Measurements from ENCODE around the gene NOTUM.

The NOTUM gene

DNA sequence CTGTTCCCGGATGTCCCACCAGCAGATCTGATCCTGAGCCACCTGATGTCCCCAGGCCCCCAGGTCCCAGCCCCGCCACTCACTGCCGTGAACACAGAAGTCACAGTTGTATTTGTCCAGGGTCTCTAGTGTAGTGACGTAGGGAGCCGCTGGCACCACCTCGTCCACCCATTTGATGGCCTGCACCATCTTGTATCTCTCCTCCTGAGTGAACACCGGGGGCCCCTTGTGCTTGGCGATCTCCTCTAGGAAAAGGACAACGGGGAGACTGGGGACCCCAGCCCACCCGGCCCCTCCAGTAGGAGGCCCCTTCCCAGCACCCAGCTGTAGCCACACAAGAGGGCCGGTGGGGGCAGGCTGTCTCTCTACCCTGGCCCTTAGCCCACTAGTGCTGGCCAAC lies 52.2 kb downstream of the NOTUM start:
- no peak for DNase-seq

DNA sequence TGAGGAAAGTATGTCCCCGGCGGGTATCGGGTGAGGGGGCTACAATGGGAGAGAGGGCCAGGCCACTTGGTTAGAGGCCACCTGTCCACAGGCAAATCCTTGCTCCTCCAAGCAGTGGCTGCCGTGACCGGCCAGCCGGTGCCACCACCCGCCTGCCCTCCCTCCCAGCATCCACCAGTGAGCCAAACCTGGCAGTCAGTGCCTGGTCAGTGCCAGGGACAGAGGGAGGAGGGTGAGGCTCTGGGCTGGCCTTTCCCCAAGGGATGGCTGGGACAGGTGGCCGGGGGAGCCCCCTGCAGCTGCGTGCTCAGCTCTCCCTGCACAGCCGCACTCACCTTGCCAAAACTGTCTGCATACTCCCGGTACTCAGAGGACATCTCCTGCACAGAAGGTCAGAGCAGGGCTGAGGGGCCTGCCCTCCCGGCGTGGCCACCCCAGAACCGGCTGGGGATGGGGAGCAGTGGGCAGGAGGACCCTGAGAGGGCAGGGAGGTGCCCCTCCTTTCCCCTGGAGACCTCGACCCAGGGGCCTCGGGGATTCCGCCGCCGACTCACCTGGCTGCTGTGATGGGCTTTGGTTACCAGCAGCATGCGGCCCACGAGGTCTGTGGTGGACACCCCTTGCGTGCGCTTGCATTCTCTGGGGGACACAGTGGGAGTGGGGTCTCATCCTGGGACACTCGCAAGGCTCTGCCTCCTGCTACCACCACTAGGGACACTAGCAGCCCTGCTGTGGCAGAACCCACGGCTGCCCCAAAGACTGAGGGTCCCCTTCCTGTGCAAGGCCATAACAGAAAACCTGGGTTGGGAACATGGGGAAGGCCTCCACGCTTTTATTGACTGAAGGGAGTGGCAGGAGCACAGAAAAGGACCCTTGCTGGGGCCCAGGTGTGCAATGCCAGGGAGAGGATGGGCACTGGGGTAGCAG lies 53.5 kb downstream of the NOTUM start:
- DNase-seq, result no peak

DNA sequence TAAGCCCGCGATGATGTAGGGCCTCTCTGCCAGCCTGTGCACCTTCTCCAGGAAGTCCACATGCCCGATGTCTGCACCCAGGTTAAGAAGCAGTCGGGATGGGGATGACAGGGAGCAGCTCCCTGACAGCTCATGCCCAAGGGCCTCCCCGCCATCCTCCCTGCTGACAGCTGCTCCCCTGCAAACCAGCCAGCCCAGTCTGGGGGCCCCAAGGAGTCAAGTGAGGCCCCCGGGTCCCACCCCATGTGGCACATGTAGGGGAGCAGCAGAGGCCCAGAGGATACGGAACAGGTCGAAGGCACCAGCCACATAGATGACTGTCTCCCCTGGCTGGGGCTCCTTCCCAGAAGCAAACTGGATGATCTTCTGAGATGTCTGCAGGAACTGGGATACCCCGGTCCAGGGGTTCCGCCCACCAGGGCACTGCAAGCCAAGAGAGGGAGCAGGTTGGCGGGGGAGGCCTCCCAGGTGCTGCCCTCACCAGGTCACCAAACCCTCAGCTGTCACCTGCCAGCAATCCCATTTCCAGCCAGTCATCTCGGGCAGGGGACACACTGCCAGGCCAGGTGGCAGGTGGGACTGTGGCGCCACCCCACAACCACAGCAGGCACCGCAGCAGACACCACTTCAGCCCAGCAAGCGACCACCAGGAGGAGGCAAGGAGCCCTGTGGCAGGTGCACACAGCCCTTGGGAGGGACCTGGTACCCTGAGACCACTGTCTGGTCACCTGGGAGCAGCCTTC lies 54.3 kb downstream of the NOTUM start:
- no peak for DNase-seq

DNA sequence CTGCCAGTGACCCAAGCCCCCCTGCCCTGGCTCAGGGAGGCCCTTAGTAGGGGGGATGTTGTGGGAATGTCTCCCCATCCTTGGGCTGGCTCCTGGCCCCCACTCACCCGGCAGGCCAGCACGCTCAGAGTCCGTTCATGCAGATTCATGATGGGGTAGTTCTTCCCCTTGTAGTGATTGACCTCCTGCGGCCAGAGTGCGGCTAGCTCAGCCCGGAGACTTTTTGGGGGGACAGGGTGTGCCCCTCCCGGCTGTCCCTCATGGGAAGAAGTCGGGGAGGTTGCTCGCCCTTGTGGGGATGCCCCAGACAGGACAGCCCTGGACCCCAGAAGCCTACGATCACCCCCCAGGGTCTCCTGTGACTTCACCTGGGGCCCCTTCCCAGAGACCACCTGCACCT lies 55.0 kb downstream of the NOTUM start:
- no peak for DNase-seq

DNA sequence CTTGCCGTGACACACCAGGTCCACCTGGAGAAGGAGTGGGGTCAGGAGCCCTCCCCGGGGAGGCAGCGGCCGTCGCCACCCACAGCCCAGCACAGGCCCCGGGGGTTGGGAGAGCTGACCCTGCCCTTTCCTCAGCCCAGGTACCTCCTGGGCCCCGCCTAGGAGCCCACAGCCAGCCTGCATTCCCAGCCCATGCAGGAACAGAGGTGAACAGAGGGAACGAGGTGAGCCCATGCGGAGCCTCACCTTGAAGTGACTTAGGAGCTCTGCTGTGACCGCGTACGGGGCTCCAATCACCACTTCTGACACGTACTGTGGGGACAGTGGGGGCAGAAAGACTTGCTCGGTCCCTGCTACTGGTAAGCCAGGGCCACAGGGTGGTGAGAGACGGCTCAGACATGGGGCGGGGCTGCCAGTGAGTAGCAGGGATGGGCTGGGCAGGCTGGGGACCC lies 55.5 kb downstream of the NOTUM start:
- DNase-seq, result no peak

DNA sequence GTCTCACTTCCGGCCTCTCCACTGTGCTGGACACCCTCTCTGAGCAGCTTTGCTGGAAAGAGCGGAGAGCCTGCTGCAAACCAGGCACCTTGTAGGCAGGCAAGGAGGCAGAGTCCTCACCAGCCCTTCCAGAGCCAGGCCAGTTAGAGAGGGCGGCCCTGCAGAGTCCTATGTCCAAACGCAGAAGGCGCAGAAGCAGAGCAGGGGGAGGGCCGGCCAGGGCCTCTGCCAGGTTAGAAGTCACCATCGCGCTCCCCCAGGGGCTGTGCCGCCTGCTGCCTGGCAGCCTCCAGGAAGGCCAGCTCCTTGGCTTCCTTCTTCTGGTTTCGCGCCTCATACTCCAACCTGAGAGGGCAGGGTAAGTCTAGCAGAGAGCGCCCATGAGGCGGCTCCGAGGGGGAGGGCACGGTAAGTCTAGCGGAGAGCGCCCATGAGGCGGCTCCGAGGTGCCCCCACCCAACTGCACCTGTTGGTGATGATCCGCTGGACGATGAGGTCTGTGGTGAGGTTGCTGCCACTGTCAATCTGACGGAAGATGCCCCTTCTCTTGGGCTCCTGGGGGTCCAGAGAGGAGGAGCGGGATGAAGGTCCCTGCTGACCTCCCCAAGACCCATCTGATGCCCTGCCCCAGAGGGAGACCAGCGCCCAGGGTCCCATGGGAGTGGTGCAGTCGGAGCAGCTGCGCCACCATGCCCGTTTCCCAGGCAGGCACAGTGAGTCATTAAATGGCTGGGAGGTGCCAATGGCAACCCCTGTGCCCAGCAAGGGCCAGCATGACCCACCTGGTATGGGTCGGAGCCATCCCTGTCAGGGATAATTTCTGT lies 56.2 kb downstream of the NOTUM start:
- DNase-seq, result no peak

DNA sequence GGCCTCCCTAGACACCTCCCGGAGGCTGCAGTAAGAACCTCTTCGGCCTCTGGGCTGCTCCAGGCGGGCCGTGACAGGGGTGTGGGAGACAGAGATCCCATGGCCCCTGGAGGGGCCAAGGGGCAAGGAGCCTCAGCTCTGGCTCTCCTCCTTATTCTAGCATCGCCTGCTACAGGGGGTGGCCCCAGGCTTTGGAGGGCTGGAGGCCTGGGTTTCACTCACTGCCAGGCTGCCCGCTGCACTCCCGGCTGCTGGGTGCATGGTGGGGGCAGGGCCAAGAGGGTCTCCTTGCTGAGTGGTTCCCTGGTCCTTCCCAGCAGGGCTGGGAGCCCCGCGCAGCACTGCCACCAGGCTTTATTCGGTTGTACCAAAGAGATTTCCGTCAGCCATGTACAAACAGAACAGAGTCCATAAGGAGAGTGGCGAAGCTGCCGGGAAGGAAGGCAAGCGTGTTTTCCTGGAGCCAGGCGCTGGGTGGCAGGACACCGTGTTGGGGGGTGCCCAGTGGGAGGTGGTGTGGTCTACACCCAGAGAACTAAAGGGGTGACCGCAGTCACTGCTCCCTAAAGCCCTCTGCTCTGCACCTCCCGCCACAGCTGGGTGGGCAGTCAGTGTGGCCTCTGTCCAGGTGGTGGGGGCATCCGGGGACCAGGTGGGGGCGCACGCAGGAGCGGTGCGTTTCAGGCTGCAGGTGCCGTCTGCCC lies 56.9 kb downstream of the NOTUM start:
- no peak for DNase-seq

DNA sequence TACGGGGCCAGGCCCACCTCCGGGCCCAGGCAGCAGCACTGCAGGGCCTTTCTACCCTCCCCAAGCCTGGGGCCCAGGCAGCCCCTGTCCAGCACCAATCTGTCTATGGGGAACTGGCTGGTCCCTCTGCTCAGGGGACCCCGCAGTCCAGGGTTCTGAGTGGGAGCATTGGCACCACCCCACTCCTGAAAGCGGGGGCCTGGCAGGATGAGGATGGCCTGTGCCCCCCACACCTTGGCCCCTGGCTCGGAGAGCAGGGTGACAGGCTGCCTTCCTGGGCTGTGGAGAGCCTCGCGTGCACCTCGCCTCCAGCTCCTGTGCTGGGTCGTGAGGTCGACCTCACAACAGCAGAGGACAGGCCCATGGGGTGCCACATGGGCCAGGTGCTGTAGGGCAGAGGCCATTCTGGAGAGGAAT lies 57.6 kb downstream of the NOTUM start:
- DNase-seq, result no peak

DNA sequence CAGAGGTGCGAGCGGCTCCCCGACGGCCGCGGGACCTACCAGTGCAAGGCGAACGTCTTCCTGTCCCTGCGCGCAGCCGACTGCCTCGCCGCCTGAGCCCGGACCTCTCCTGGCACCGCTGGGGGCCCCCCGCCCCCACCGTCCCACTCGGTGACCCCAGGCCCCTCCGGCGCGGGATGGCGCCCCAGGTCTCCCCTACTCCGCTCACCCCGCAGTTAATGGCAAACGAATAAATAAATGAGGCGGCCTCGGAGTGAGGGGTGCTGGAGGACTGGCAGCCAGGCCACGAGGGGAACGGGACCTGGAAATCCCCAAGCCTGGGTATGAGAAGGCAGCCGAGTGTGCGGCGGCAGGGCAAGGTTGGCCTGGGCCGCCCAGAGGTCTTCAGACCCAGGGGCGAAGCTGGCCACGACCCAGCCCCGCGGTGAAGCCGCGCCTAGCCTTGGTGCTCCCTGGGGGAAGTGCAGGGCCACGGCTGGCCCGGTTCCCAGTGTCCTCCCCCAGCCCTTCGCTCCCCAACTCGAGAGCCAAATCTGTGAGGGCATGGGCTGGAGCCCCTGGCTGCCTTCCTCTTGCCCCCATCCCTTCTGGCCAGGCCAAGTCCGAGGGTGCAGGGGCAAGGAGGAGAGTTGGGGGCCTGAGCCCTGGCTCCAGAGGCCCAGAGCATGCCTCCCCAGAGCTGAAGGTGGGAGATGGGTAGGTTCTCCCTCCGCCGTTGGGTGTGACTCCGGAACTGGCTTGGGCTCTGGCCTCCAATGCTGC lies 58.2 kb downstream of the NOTUM start:
- DNase-seq, result no peak

Measured in Kasumi-1 (cell line).